WERI-Rb-1 (cell line): ENCODE measurements around the gene CIDEB.

Experiments used
- DNase-seq: peaks from one replicate; pipeline ENCODE4 v3.0.0-alpha.2; 2020
- H3K27ac ChIP-seq: fragments of 250-450 bp; sonication (Bioruptor Pico); 2 replicates; pipeline ENCODE4 v1.5.1; 2020; ENCODE audit warnings: mild to moderate bottlenecking, moderate library complexity
- H3K27me3 ChIP-seq: fragments of 250-450 bp; sonication (Bioruptor Pico); 2 replicates; pipeline ENCODE4 v1.5.1; 2021; ENCODE audit warnings: mild to moderate bottlenecking, low read depth, moderate library complexity; ENCODE audit not compliant: insufficient read depth, severe bottlenecking
- H3K36me3 ChIP-seq: fragments of 250-450 bp; sonication (Bioruptor Pico); 2 replicates; pipeline ENCODE4 v1.5.1; 2020; ENCODE audit warnings: mild to moderate bottlenecking, moderate library complexity
- H3K4me3 ChIP-seq: 2 replicates; pipeline ENCODE4 v1.5.1; 2011; ENCODE audit warnings: low read depth, mild to moderate bottlenecking, control low read depth, low read length
- H3K9me3 ChIP-seq: fragments of 250-450 bp; sonication (Bioruptor Pico); 2 replicates; pipeline ENCODE4 v1.5.1; 2021; ENCODE audit warnings: mild to moderate bottlenecking, moderate library complexity; ENCODE audit not compliant: severe bottlenecking
- CTCF ChIP-seq: IDR thresholded peaks from 2 replicates; pipeline ENCODE4 v1.5.1; 2011; ENCODE audit warnings: low read depth, mild to moderate bottlenecking, control low read depth, inconsistent platforms, low read length

CIDEB gene

GRCh38 chr14:24315807-24316596, 8.2 kb upstream of the CIDEB start:
- no peak for TF ChIP-seq CTCF
- Histone ChIP-seq H3K27me3 (no peaks in the 10 kb centered on the region), H3K27ac (no peak overlapping the region), H3K9me3 (no peaks in the 10 kb centered on the region), H3K4me3 (no peak overlapping the region), H3K36me3 (no peaks in the 10 kb centered on the region; the same call in 1 of the 2 replicates)
- DNase-seq: no peak

- no peaks in the 10 kb centered on the region; the same call in none of the 2 replicates for H3K36me3 ChIP-seq
- H3K9me3 ChIP-seq: no peaks in the 10 kb centered on the region
- no peak overlapping the region for H3K4me3 ChIP-seq
- no peak for DNase-seq
- no peak overlapping the region for H3K27ac ChIP-seq
- no peak for TF ChIP-seq CTCF
- no peaks in the 10 kb centered on the region for H3K27me3 ChIP-seq
These were observed 7.5 kb upstream of the CIDEB start for GRCh38 chr14:24315243-24315806.

- Histone ChIP-seq H3K27ac (no peak overlapping the region), H3K27me3 (no peaks in the 10 kb centered on the region), H3K9me3 (no peaks in the 10 kb centered on the region), H3K4me3 (no peak overlapping the region), H3K36me3 (peaks cover 4% of the 10 kb centered on the region)
- TF ChIP-seq CTCF: no peak
- DNase-seq: no peak
These were observed 6.8 kb upstream of the CIDEB start for GRCh38 chr14:24314377-24315193.

GRCh38 chr14:24313913-24314312, 6.1 kb upstream of the CIDEB start:
- no peak for DNase-seq
- H3K4me3 ChIP-seq: no peak overlapping the region
- peaks cover 4% of the 10 kb centered on the region for H3K36me3 ChIP-seq
- H3K9me3 ChIP-seq: no peaks in the 10 kb centered on the region
- H3K27me3 ChIP-seq: no peaks in the 10 kb centered on the region
- no peak overlapping the region for H3K27ac ChIP-seq
- TF ChIP-seq CTCF: no peak

- H3K36me3 ChIP-seq: peaks cover 9% of the 10 kb centered on the region
- H3K4me3 ChIP-seq: no peak overlapping the region
- no peak for TF ChIP-seq CTCF
- H3K27ac ChIP-seq: no peak overlapping the region
- DNase-seq: no peak
- no peaks in the 10 kb centered on the region for H3K9me3 ChIP-seq
- H3K27me3 ChIP-seq: no peaks in the 10 kb centered on the region
These were observed 5.1 kb upstream of the CIDEB start for GRCh38 chr14:24312736-24313507.
